ENCODE data around the gene HPCAL1.

DNA sequence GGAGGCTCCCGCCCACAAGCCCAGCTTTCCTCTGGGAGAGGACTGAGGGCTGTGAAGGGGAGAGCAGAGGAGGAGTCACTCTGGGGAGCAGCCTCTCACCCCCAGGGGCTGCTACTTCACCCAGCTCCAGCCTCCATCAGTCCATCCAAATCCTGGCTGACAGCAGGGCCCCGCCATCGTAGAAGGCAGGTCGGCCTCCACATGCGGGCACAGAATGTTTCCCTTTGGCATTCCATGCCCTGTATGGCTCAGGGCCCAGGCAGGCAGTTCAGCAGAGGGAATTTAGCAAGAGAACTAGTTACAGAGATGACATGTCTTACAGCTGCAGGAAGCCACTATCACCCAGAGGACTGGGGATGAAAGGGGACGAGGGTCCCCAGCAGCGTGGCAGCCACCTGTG lies 151.8 kb downstream of the HPCAL1 start:
- TF ChIP-seq EZH2phosphoT487 (IDR thresholded peaks at IDR 0.05; ENCODE audit: unreplicated experiment) = no peak
- TF ChIP-seq, protein P1, sequence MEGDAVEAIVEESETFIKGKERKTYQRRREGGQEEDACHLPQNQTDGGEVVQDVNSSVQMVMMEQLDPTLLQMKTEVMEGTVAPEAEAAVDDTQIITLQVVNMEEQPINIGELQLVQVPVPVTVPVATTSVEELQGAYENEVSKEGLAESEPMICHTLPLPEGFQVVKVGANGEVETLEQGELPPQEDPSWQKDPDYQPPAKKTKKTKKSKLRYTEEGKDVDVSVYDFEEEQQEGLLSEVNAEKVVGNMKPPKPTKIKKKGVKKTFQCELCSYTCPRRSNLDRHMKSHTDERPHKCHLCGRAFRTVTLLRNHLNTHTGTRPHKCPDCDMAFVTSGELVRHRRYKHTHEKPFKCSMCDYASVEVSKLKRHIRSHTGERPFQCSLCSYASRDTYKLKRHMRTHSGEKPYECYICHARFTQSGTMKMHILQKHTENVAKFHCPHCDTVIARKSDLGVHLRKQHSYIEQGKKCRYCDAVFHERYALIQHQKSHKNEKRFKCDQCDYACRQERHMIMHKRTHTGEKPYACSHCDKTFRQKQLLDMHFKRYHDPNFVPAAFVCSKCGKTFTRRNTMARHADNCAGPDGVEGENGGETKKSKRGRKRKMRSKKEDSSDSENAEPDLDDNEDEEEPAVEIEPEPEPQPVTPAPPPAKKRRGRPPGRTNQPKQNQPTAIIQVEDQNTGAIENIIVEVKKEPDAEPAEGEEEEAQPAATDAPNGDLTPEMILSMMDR (conservative IDR thresholded peaks at IDR 0.05; ENCODE audit: low read depth in 2 of 2) = no peak
- TF ChIP-seq ZNF331 (CRISPR knock-in tag; IDR thresholded peaks at IDR 0.05; ENCODE audit: low read depth) = no peak

Measured in GM23338 (cell line).